HEK293 (cell line): ENCODE results near the gene TGM6.

ENCODE experiments used
- CTCF ChIP-seq: fragments of 450-650 bp; formaldehyde crosslinking; IDR thresholded peaks from 2 replicates; pipeline ENCODE4 v1.5.1; 2016; ENCODE audit warnings: missing biosample characterization, missing genetic modification characterization
- MYNN ChIP-seq: fragments of 450-650 bp; formaldehyde crosslinking; IDR thresholded peaks from 2 replicates; pipeline ENCODE4 v1.5.1; 2016; ENCODE audit warnings: missing biosample characterization, missing genetic modification characterization, borderline replicate concordance
- SETDB1 ChIP-seq: IDR thresholded peaks from one replicate; pipeline ENCODE4 v1.6.1; 2017; ENCODE audit warnings: mild to moderate bottlenecking, low read length, moderate library complexity, mixed read lengths; ENCODE audit not compliant: insufficient read length
- TCF7L2 ChIP-seq: IDR thresholded peaks from 2 replicates; pipeline ENCODE4 v1.6.1; 2011; ENCODE audit warnings: low read depth, mild to moderate bottlenecking, inconsistent platforms, low read length, moderate library complexity, borderline replicate concordance
- YY1 ChIP-seq: fragments of 450-650 bp; formaldehyde crosslinking; IDR thresholded peaks from 2 replicates; pipeline ENCODE4 v1.5.1; 2018; ENCODE audit warnings: missing biosample characterization, missing genetic modification characterization
- ZNF112 ChIP-seq: fragments of 450-650 bp; formaldehyde crosslinking; IDR thresholded peaks from 2 replicates; pipeline ENCODE4 v1.5.0; 2017; ENCODE audit warnings: missing biosample characterization, missing genetic modification characterization
- ZNF274 ChIP-seq, 2 experiments: fragments of 200-500 bp in 1 of 2; fragments of 450-650 bp in 1 of 2; sonication (Bioruptor generic) in 1 of 2; formaldehyde crosslinking in 1 of 2; IDR thresholded peaks; 2 replicates each; pipeline versions ENCODE4 v1.5.1 to v1.6.1; 2014 to 2016; ENCODE audit warnings: borderline replicate concordance in 1 of 2, inconsistent platforms in 1 of 2, low read length in 1 of 2, missing biosample characterization in 1 of 2, missing genetic modification characterization in 1 of 2
- ZNF404 ChIP-seq: fragments of 450-650 bp; formaldehyde crosslinking; IDR thresholded peaks from 2 replicates; pipeline ENCODE4 v1.5.1; 2017; ENCODE audit warnings: missing biosample characterization, missing genetic modification characterization
- ZNF629 ChIP-seq: fragments of 450-650 bp; formaldehyde crosslinking; IDR thresholded peaks from 2 replicates; pipeline ENCODE4 v1.5.1; 2017; ENCODE audit warnings: missing biosample characterization, missing genetic modification characterization
- ZNF747 ChIP-seq: fragments of 450-650 bp; formaldehyde crosslinking; IDR thresholded peaks from 2 replicates; pipeline ENCODE4 v1.5.1; 2016; ENCODE audit warnings: missing biosample characterization, missing genetic modification characterization

DNA sequence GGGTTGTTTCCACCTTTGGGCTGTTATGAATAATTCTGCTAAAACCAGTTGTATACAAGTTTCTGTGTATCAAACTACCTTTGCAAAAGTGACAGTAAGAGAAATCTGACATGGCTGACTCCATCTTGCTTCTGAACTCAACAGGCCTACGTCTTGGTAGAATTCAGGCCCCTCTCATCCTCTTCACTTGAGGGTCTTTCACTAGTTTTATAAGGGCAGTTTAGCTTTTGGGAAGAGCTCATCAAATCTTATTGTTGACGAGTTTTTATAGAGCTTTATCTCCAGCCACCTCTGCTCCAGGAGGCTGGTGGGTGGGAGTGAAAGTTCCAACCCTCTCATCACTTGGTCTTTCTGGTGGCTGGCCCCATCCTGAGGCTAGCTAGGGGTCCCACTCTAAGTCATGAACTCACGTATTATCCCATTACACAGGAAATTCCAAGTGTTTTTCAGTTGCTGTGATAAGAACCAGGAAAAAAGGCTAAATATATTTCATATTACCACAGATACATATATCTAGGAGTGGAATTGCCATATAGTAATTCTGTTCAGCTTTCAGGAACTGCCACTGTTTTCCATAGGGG lies 78.3 kb downstream of the TGM6 start:
- TF ChIP-seq ZNF274 (IDR thresholded peaks at IDR 0.05; ENCODE audit: low read length): no peak
- TF ChIP-seq ZNF274 (tag by site-specific recombination; IDR thresholded peaks at IDR 0.05; ENCODE audit: borderline replicate concordance): no peak
- TF ChIP-seq CTCF (tag by site-specific recombination): no peak
- TF ChIP-seq SETDB1: no peak
- no peak for TF ChIP-seq ZNF112
- TF ChIP-seq TCF7L2: no peak
- TF ChIP-seq YY1 (tag by site-specific recombination): no peak
- TF ChIP-seq ZNF747: no peak
- TF ChIP-seq ZNF404 (tag by site-specific recombination): no peak
- TF ChIP-seq MYNN (tag by site-specific recombination): no peak
- TF ChIP-seq ZNF629 (tag by site-specific recombination): no peak
